ENCODE data around the gene DCAF7. TPM values are rescaled to one million over a fixed set of nuclear protein-coding genes. Genes with fewer than 3 reads are reported as not detected.

DCAF7 gene, protein sequence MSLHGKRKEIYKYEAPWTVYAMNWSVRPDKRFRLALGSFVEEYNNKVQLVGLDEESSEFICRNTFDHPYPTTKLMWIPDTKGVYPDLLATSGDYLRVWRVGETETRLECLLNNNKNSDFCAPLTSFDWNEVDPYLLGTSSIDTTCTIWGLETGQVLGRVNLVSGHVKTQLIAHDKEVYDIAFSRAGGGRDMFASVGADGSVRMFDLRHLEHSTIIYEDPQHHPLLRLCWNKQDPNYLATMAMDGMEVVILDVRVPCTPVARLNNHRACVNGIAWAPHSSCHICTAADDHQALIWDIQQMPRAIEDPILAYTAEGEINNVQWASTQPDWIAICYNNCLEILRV
- total RNA-seq = 10 to 100 TPM; 24.9 to 45.2 (median 34.2) TPM

- no peaks in the 10 kb centered on the region for H3K36me3 ChIP-seq
- peak within 1 kb of the TSS; percentile 87 to 99 (median 96) for H3K4me3 ChIP-seq
- under 1% methylated on average over 60 of the region's 72 CpGs for WGBS
- no peaks in the 10 kb centered on the region for H3K27me3 ChIP-seq
- peak; percentile 100 for DNase-seq (ENCODE audit: extremely low spot score)
- H3K27ac ChIP-seq (replicated peaks in 1 of 4) = peak within 1 kb of the TSS; percentile 91 to 95 (median 92)
- TF ChIP-seq EP300 (IDR thresholded peaks at IDR 0.05) (no peak), CTCF (IDR thresholded peaks at IDR 0.05) (peak in 1 of 3 experiments; percentile 34), POLR2A (IDR thresholded peaks at IDR 0.05; ENCODE audit: low read depth) (no peak), POLR2AphosphoS5 (IDR thresholded peaks at IDR 0.05) (peak; percentile 83 to 85)
- H3K4me1 ChIP-seq = peaks cover 22 to 54% (median 52%) of the 10 kb centered on the region in 4 donors
- H3K9me3 ChIP-seq = no peaks in the 10 kb centered on the region
- intact Hi-C loops (cut with DNase I) = loop anchor here (5.0 kb wide), 2 partner anchors 52 to 103 kb away; partner anchors contain the start of genes CYB561 and TACO1
These were observed at the start of gene DCAF7 for GRCh38 chr17:63549946-63550816. Gene DCAF7, plus strand, starts transcription at chr17:63550477. Its CDS starts 201 bp downstream, at chr17:63550678.

GRCh38 chr17:63500543-63501390 lies 49.5 kb upstream of the DCAF7 start:
- Histone ChIP-seq H3K4me3 (no peak overlapping the region), H3K27ac (replicated peaks in 1 of 4) (no peak overlapping the region), H3K9me3 (no peaks in the 10 kb centered on the region), H3K27me3 (peaks cover 0 to 33% (median 0%) of the 10 kb centered on the region in 4 donors), H3K36me3 (no peaks in the 10 kb centered on the region), H3K4me1 (no peaks in the 10 kb centered on the region)
- TF ChIP-seq EP300 (IDR thresholded peaks at IDR 0.05) (no peak), CTCF (IDR thresholded peaks at IDR 0.05) (no peak), POLR2A (IDR thresholded peaks at IDR 0.05; ENCODE audit: low read depth) (no peak), POLR2AphosphoS5 (IDR thresholded peaks at IDR 0.05) (no peak)
- intact Hi-C loops (cut with DNase I) = no loop called here
- no peak for DNase-seq (ENCODE audit: extremely low spot score)
- WGBS = 54% methylated on average over 14 of the region's 14 CpGs

GRCh38 chr17:63503341-63503705 lies 47.0 kb upstream of the DCAF7 start:
- WGBS = 83% methylated on average over 8 of the region's 8 CpGs
- Histone ChIP-seq H3K27ac (replicated peaks in 1 of 4) (no peak overlapping the region), H3K9me3 (no peaks in the 10 kb centered on the region), H3K36me3 (no peaks in the 10 kb centered on the region), H3K4me1 (no peaks in the 10 kb centered on the region), H3K27me3 (peaks cover 0 to 59% (median 0%) of the 10 kb centered on the region in 4 donors), H3K4me3 (no peak overlapping the region)
- no peak for DNase-seq (ENCODE audit: extremely low spot score)
- intact Hi-C loops (cut with DNase I) = no loop called here
- TF ChIP-seq POLR2AphosphoS5 (IDR thresholded peaks at IDR 0.05) (no peak), CTCF (IDR thresholded peaks at IDR 0.05) (no peak), POLR2A (IDR thresholded peaks at IDR 0.05; ENCODE audit: low read depth) (no peak), EP300 (IDR thresholded peaks at IDR 0.05) (no peak)

DNA sequence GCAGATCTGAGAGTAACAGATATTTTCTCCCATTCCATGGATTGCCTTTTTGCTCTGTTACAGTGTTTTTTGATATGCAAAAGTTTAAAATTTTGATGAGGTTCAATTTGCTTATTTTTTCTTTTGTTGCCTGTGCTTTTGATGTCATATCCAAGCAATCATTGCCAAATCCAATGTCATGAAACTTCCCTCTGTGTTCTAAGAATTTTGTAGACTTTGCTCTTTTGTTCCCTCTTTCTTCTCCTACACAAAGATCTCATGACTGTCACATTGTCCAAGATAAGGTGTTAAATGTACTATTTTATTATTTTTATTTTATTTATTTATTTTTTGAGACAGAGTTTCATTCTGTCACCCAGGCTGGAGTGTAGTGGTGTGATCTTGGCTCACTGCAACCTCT lies 46.0 kb upstream of the DCAF7 start:
- H3K27me3 ChIP-seq = peaks cover 0 to 66% (median 0%) of the 10 kb centered on the region in 4 donors
- intact Hi-C loops (cut with DNase I) = no loop called here
- H3K27ac ChIP-seq (replicated peaks in 1 of 4) = no peak overlapping the region
- no peak overlapping the region for H3K4me3 ChIP-seq
- no peaks in the 10 kb centered on the region for H3K36me3 ChIP-seq
- no peak for DNase-seq (ENCODE audit: extremely low spot score)
- H3K4me1 ChIP-seq = no peaks in the 10 kb centered on the region
- H3K9me3 ChIP-seq = no peaks in the 10 kb centered on the region
- TF ChIP-seq POLR2AphosphoS5 (IDR thresholded peaks at IDR 0.05) = no peak
- TF ChIP-seq POLR2A (IDR thresholded peaks at IDR 0.05; ENCODE audit: low read depth) = no peak
